Nephron (organoid): ENCODE data around the gene ZNF324.
"Not testable (repeated sequence)": the region's sequence is repeated elsewhere in the genome, so short reads cannot be mapped to it uniquely, and the experiment has no call there.

ENCODE experiments used
- H3K27ac Mint-ChIP-seq, 3 experiments: 2 replicates each; pipeline ENCODE4 v1.8.0; 2020; ENCODE audit warnings: mixed read lengths in 3 of 3, mild to moderate bottlenecking in 2 of 3, moderate library complexity in 1 of 3
- H3K27me3 Mint-ChIP-seq: 2 replicates; pipeline ENCODE4 v1.8.0; 2021; ENCODE audit warnings: low read depth, mild to moderate bottlenecking, moderate library complexity, mixed read lengths
- H3K36me3 Mint-ChIP-seq: 2 replicates; pipeline ENCODE4 v1.8.0; 2020; ENCODE audit warnings: low read depth, mixed read lengths
- H3K4me1 Mint-ChIP-seq: 2 replicates; pipeline ENCODE4 v1.8.0; 2020; ENCODE audit warnings: mixed read lengths
- H3K4me3 Mint-ChIP-seq, 3 experiments: 2 replicates each; pipeline ENCODE4 v1.8.0; 2020; ENCODE audit warnings: mild to moderate bottlenecking in 3 of 3, mixed read lengths in 3 of 3, moderate library complexity in 2 of 3
- H3K9me3 Mint-ChIP-seq: 2 replicates; pipeline ENCODE4 v1.8.0; 2020; ENCODE audit warnings: mixed read lengths
- TF ChIP-seq, protein P1 (sequence below), 3 experiments: fragments of 200-600 bp; sonication (generic); IDR thresholded peaks; one replicate each; pipeline ENCODE4 v1.5.0; 2021; ENCODE audit warnings: antibody characterized with exemption in 3 of 3; ENCODE audit not compliant: unreplicated experiment in 3 of 3

Gene ZNF324

DNA sequence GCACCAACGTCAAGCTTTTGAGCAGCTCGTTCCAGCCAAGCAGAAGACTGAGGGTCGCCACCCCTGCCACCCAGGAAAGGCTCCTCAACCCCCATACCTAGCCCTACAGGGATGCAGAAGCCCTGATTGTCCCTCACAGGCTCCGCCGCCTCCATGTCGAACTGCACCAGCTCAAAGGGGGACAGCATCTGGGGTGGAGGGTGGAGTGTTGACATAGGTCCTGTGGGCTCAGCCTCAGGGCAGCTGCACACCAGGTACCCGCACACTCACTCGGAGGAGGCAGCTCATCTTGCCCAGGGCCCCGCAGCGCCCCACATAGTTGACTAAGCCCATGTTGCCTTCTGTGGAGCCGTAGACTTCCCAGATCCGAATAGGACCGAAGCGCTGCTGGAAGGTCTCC, 33.4 kb downstream of the ZNF324 start:
- Mint-ChIP-seq H3K9me3 (peaks cover 3% of the 10 kb centered on the region), H3K36me3 (no peaks in the 10 kb centered on the region), H3K4me3 (peak overlapping the region; percentile 37 to 91 (median 53)), H3K4me1 (peaks cover 14% of the 10 kb centered on the region), H3K27me3 (peaks cover 4% of the 10 kb centered on the region), H3K27ac (no peak overlapping the region)
- TF ChIP-seq, protein P1, sequence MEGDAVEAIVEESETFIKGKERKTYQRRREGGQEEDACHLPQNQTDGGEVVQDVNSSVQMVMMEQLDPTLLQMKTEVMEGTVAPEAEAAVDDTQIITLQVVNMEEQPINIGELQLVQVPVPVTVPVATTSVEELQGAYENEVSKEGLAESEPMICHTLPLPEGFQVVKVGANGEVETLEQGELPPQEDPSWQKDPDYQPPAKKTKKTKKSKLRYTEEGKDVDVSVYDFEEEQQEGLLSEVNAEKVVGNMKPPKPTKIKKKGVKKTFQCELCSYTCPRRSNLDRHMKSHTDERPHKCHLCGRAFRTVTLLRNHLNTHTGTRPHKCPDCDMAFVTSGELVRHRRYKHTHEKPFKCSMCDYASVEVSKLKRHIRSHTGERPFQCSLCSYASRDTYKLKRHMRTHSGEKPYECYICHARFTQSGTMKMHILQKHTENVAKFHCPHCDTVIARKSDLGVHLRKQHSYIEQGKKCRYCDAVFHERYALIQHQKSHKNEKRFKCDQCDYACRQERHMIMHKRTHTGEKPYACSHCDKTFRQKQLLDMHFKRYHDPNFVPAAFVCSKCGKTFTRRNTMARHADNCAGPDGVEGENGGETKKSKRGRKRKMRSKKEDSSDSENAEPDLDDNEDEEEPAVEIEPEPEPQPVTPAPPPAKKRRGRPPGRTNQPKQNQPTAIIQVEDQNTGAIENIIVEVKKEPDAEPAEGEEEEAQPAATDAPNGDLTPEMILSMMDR (IDR thresholded peaks at IDR 0.05; ENCODE audit: unreplicated experiment in 3 of 3) = no peak

DNA sequence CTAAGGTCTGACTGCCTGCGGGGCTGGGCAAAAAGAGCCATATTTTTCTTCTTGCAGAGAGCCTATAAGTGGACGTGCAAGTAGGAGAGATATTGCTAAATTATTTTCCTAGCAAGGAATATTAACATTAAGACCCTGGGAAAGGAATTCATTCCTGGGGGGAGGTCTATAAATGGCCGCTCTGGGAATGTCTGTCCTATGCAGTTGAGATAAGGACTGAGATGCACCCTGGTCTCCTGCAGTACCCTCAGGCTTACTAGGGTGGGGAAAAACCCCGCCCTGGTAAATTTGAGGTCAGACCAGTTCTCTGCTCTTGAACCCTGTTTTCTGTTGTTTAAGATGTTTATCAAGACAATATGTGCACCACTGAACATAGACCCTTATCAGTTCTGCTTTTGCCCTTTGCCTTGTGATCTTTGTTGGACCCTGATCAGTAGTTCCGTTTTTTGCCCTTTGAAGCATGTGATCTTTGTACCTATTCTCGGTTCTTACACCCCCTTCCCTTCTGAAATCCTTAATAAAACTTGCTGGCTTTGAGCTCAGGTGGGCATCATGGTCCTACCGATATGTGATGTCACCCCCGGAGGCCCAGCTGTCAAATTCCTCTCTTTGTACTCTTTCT, 40.8 kb downstream of the ZNF324 start:
- H3K4me3 Mint-ChIP-seq, H3K4me1 Mint-ChIP-seq, H3K9me3 Mint-ChIP-seq, H3K27ac Mint-ChIP-seq, H3K36me3 Mint-ChIP-seq, H3K27me3 Mint-ChIP-seq: not testable (repeated sequence)

DNA sequence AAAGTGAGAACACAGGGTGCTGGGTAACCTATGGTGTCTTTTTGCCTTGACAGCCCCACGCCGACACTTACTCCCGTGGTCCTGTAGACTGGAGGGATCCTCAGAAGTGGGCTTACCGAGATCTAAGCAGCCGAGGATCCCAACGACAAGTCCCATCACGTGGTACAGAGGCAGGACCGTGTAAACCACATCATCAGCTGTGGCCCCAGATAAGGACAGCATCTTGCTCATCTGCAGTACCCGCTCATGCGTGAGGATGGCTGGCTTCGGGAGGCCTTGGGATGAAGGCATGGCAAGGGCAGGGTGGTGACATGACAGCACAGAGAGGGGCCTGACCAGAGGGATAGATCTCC, 42.8 kb downstream of the ZNF324 start:
- Mint-ChIP-seq H3K27ac (no peak overlapping the region), H3K27me3 (no peaks in the 10 kb centered on the region), H3K36me3 (peaks cover 4% of the 10 kb centered on the region), H3K4me3 (no peak overlapping the region), H3K4me1 (no peaks in the 10 kb centered on the region), H3K9me3 (peaks cover 6% of the 10 kb centered on the region)
- TF ChIP-seq, protein P1 (IDR thresholded peaks at IDR 0.05; ENCODE audit: unreplicated experiment in 3 of 3) = no peak

GRCh38 chr19:58510084-58510862, 43.4 kb downstream of the ZNF324 start:
- H3K27ac Mint-ChIP-seq = no peak overlapping the region
- H3K4me3 Mint-ChIP-seq = peak overlapping the region in 1 of 3 experiments; percentile 17
- H3K9me3 Mint-ChIP-seq = peaks cover 6% of the 10 kb centered on the region
- H3K27me3 Mint-ChIP-seq = no peaks in the 10 kb centered on the region
- TF ChIP-seq, protein P1 (IDR thresholded peaks at IDR 0.05; ENCODE audit: unreplicated experiment in 3 of 3) = no peak
- H3K4me1 Mint-ChIP-seq = peaks cover under 1% of the 10 kb centered on the region
- H3K36me3 Mint-ChIP-seq = peaks cover 4% of the 10 kb centered on the region

GRCh38 chr19:58511353-58512208, 44.7 kb downstream of the ZNF324 start, which contains the start of gene SLC27A5:
Gene SLC27A5 (minus strand): TSS chr19:58511992. CDS start chr19:58511955, 37 bp downstream.
- H3K27me3 Mint-ChIP-seq = no peaks in the 10 kb centered on the region
- peaks cover 7% of the 10 kb centered on the region for H3K4me1 Mint-ChIP-seq
- peaks cover 11% of the 10 kb centered on the region for H3K36me3 Mint-ChIP-seq
- H3K9me3 Mint-ChIP-seq = peaks cover 6% of the 10 kb centered on the region
- TF ChIP-seq, protein P1 (IDR thresholded peaks at IDR 0.05; ENCODE audit: unreplicated experiment in 3 of 3) = no peak
- H3K4me3 Mint-ChIP-seq = no peak within 1 kb of the TSS
- no peak within 1 kb of the TSS for H3K27ac Mint-ChIP-seq

DNA sequence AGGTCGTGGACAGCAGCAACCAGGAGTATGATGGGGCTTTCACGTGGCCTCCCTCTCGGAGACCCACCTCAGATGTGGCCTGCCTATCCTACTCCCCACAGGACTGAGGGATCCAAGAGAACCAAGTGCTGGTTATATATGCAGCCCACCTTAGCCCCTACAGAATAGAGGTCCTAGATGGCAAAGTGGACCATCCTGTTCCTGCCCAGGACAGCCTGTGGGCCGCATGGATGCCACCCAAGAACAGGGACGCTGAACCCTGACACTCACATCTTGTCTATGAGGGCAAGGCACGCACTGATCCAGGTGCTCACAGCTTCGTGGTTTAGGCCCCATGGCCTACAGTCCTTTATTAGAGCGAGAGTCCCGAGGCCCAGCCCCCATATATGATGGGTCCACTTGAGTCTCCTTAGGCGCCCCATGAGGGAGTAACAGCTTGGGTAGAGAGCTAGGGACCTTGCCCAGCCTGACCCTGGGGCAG, 46.4 kb downstream of the ZNF324 start:
- H3K4me3 Mint-ChIP-seq = peak overlapping the region in 1 of 3 experiments; percentile 68
- H3K36me3 Mint-ChIP-seq = peaks cover 7% of the 10 kb centered on the region
- TF ChIP-seq, protein P1 (IDR thresholded peaks at IDR 0.05; ENCODE audit: unreplicated experiment in 3 of 3) = no peak
- no peaks in the 10 kb centered on the region for H3K9me3 Mint-ChIP-seq
- no peak overlapping the region for H3K27ac Mint-ChIP-seq
- no peaks in the 10 kb centered on the region for H3K27me3 Mint-ChIP-seq
- peaks cover 12% of the 10 kb centered on the region for H3K4me1 Mint-ChIP-seq
